Stimulated activated CD8-positive, alpha-beta memory T cell treated with anti-CD3 and anti-CD28 coated beads, Interleukin-15, amount 100 ng/mL, for 48 hours (primary cell): ENCODE results near the gene OR2AJ1.
A peak's percentile ranks its signal among the peaks of the same experiment; 100 is the strongest.

Source experiments
- DNase-seq, 2 donors: peaks; one replicate each; pipeline ENCODE4 v3.0.0-alpha.2; 2020; ENCODE audit warnings: low read depth in 2 of 2

The OR2AJ1 gene, protein sequence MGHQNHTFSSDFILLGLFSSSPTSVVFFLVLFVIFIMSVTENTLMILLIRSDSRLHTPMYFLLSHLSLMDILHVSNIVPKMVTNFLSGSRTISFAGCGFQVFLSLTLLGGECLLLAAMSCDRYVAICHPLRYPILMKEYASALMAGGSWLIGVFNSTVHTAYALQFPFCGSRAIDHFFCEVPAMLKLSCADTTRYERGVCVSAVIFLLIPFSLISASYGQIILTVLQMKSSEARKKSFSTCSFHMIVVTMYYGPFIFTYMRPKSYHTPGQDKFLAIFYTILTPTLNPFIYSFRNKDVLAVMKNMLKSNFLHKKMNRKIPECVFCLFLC

GRCh38 chr1:247924868-247925267, at the start of gene OR2AJ1:
TSS of gene OR2AJ1 (plus strand) at chr1:247924889. CDS start at chr1:247933769, 8,880 bp downstream.
- DNase-seq: no peak

- DNase-seq: no peak
Observed at GRCh38 chr1:247883346-247883745, 41.3 kb upstream of the OR2AJ1 start.

GRCh38 chr1:247884797-247885413, 39.8 kb upstream of the OR2AJ1 start:
- DNase-seq: no peak

DNA sequence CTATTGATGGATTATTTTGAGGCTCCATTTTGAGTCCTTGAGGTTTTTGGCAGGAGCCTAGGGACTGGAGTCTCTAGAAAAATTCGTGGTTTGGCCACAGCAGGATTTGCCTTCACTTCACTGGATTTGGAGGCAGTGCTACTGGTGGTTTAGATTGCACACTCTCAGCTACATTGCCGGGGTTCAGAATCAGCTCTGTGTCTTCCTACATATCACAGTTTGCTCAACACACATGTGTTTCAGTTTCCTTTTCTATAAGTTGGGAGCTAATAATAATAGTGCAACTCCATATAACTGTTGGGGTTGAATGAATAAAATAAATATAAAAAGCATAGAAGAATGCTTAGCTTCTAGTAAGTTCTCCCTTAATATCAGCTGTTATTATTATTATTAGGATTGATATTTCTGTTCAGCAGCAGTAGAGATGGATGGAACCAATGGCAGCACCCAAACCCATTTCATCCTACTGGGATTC, 29.5 kb upstream of the OR2AJ1 start, which contains the start of gene OR2W3:
OR2W3 (plus strand) TSS at position 425 of the 475 bp plus-strand sequence; CDS start at position 425, 0 bp downstream.
- DNase-seq: no peak

DNA sequence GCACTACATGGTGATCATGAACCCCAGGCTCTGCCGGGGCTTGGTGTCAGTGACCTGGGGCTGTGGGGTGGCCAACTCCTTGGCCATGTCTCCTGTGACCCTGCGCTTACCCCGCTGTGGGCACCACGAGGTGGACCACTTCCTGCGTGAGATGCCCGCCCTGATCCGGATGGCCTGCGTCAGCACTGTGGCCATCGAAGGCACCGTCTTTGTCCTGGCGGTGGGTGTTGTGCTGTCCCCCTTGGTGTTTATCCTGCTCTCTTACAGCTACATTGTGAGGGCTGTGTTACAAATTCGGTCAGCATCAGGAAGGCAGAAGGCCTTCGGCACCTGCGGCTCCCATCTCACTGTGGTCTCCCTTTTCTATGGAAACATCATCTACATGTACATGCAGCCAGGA, 28.7 kb upstream of the OR2AJ1 start:
- DNase-seq: no peak

DNA sequence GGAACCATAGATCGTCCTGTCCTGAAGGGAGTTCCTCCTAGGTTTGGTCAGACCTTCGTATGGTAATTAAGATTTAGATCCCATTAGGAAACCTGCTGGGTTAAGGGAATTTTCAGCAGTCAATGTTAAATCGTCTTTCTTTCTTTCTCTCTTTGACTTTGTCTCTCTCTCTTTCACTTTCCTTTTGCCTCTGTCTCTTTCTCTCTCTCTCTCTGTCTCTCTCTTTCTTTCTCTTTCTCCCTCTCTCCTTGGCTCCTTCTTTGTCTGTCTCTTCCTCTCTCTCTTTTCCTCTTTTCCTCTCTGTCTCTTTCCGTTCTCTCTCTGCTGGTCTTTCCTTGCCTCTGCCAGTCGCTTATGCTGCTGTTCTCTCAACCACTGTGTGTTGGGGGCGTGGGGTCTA, 20.6 kb upstream of the OR2AJ1 start:
- no peak for DNase-seq

- no peak for DNase-seq
Observed at GRCh38 chr1:247905181-247905580, 19.5 kb upstream of the OR2AJ1 start.

GRCh38 chr1:247905910-247906503, 18.7 kb upstream of the OR2AJ1 start:
- DNase-seq: no peak

GRCh38 chr1:247906504-247907047, 18.1 kb upstream of the OR2AJ1 start:
- DNase-seq: no peak

GRCh38 chr1:247908766-247909165, 15.9 kb upstream of the OR2AJ1 start:
- DNase-seq: no peak

DNA sequence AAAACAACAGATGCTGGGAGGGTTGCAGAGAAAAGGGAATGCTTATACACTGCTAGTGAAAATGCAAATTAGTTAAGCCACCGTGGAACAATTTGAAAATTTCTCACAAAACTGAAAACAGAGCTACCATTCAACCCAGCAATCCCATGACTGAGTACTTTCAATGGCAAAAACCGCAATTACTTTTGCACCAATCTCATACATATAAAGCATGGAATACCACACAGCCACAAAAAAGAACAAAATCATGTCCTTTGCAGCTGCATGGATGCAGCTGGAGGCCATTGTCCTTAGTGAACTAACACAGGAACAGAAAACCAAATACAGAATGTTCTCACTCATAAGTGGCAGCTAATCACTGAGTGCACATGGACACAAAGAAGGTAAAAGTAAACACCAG, 10.9 kb upstream of the OR2AJ1 start:
- no peak for DNase-seq

DNA sequence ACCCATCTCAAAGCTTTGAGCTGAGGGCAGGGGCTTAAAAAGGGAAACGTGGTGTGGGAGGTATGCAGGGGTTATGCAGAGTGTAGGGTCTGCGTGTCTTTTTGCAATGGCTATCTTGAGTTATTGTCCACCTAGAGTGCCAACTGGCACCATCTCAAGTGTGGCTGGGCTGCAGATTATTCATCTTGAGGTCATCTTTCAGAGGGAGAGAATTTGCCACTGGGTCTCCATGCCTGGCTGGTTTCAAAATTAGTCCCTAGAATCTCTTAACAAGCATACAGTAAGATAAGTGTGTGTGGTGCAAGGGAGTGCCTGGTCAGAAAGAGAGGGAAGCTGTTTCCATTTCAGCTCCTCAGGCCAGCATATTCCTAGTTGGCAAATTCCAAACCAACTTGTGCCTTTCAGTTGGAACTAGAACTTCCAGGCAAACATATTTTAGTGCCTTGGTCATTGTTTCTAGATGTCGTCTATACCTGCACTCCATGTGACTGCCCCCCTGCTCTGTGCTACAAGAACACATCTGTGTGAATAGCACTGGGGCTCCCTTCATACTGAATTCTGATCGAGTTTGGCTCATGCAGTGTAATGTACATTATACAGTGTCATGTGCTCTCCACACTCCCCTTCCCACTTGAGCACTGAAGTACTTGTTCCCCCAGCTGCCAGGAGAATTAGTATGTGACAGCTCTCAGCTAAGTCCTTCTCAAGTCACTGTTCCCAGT, 9.6 kb upstream of the OR2AJ1 start:
- DNase-seq: no peak

DNA sequence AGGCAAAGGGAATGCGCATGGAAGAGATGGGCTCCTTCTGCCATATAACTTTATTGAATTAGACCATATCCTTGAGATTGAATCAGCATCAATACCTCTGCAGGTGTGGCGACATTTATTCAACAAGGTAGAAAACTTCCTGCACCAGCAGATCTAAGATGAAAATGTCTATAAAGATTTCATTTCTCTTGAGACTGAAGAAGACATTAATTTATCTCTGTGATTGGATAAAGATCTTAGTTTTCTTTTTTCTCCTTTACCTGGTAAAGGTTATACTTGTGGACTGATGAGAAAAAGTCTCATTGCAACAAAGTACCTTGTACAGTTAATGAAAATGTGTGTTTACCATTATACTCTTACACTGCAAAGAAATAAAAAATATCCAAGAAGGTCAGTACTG, 4.7 kb upstream of the OR2AJ1 start, which contains the start of gene OR2T8:
OR2T8 (plus strand) TSS at position 301 of the 400 bp plus-strand sequence. CDS start 766 bp downstream, outside the sequence.
- DNase-seq: no peak

DNA sequence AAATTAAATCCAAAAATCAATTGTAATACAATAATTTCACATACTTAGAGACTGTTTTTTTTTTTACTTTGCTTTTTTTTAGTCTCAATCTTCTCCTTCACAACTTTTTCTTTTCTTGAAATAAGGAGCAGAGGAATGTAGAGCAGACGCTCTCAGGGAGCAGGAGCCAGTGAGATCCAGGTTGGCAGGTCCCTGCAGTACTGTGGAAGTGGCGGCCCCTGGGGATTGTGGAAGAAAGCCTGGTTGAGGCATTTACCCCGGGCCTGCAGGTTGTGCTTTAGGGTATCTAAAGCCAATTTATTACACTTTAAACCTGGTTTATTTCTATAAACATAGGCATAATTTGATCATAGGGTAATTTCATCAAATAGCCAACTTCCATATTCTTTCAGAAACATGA, 748 bp upstream of the OR2AJ1 start:
- no peak for DNase-seq

DNA sequence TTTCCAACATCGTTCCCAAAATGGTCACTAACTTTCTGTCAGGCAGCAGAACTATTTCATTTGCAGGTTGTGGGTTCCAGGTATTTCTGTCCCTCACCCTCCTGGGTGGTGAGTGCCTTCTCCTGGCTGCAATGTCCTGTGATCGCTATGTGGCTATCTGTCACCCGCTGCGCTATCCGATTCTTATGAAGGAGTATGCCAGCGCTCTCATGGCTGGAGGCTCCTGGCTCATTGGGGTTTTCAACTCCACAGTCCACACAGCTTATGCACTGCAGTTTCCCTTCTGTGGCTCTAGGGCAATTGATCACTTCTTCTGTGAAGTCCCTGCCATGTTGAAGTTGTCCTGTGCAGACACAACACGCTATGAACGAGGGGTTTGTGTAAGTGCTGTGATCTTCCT, 9.3 kb downstream of the OR2AJ1 start:
- DNase-seq: no peak

DNA sequence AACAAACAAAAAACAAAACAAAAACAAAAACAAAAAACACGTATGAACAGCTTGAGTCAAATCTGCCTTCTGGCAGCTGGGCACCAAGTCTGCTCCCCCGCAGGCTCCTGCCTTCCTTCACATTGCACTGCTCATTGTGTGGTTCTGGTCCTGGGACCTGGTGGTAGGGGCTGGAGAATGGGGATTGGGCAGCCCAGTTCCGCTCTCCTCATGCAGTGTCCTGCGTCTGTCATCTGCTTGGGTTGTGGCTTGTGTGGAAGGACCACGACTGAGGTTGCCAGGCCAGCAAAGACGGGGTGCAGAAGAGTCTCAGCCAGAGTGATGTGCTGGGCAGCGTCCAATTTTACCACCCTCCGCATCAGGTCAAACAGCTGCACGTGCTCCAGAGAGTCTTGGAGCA, 11.1 kb downstream of the OR2AJ1 start:
- DNase-seq: no peak

GRCh38 chr1:247936415-247936814, 11.7 kb downstream of the OR2AJ1 start:
- DNase-seq: no peak

- DNase-seq: peak; percentile 82 to 90
Observed at GRCh38 chr1:247936965-247937734, 12.5 kb downstream of the OR2AJ1 start.

GRCh38 chr1:247942624-247943023, 17.9 kb downstream of the OR2AJ1 start:
- no peak for DNase-seq

GRCh38 chr1:247948558-247948957, 23.9 kb downstream of the OR2AJ1 start, which contains the start of gene OR2L8:
TSS of gene OR2L8 (plus strand) at chr1:247948858. CDS start at chr1:247948858, 0 bp downstream.
- no peak for DNase-seq

- no peak for DNase-seq
Observed at GRCh38 chr1:247953408-247953807, 28.7 kb downstream of the OR2AJ1 start.
